HG03108 (cell line): Measurements from ENCODE around the gene ACSF3.

ENCODE experiments used
- ATAC-seq: cut with Tn5 transposase; IDR thresholded peaks from one replicate; pipeline ENCODE4 v1.9.1; 2021; ENCODE audit warnings: moderate library complexity; ENCODE audit not compliant: unreplicated experiment

Gene ACSF3

DNA sequence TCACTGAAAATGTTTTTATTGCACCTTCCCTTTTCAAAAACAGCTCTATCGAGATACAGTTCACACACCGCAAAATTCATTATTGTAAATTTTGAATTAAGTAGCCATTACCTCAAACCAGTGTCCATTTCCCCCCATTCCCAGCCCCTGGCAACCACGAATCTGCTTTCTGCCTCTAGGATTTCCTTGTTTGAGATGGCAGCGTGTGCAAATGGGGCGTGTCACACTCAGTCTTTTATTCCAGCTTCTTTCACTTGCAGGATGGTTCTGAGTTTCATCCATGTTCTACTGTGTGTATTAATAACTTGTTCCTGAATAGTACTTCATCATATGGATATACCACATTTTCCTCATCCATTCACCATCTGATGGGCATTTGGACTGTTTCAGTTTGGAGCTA is 14.8 kb downstream of the ACSF3 start:
- no peak for ATAC-seq

DNA sequence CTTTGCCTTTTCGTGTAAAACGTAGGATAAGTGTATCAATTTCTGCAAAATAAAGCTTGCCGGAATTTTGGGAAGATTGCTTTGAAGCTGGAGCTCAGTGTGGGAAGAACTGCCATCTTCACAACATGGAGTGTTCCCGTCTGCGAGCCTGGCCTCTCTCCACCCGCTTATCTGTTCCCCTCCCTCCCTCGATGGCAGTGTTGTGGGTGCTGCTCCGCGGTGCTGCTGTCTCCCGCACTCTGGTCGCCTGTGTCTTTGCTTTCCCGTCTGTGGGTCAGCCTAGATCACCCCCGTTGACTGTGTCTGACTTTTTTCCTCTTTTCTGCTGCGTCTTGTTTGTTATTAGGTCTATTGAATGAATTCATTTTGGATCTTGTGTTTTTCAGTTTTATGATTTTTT is 17.0 kb downstream of the ACSF3 start:
- no peak for ATAC-seq

DNA sequence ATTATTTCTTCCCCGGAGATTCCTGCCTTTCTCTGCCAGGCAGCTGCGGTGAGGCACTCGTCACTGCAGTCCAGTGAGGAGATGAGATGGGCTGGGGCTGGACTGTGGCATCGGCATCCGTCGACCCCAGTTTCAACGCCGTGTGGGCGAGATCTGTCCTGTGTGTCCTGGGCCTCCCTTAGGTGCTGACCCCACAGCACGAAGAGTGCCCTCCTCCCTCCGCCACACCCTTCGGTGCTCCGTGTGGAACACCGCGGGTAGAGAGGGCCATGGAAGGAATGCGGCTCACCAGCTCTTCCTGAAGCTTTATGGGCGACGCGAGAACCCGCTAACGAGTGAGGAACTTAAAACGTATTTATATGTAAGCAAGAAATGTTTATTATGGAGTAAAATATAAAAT is 17.6 kb downstream of the ACSF3 start:
- ATAC-seq = no peak

DNA sequence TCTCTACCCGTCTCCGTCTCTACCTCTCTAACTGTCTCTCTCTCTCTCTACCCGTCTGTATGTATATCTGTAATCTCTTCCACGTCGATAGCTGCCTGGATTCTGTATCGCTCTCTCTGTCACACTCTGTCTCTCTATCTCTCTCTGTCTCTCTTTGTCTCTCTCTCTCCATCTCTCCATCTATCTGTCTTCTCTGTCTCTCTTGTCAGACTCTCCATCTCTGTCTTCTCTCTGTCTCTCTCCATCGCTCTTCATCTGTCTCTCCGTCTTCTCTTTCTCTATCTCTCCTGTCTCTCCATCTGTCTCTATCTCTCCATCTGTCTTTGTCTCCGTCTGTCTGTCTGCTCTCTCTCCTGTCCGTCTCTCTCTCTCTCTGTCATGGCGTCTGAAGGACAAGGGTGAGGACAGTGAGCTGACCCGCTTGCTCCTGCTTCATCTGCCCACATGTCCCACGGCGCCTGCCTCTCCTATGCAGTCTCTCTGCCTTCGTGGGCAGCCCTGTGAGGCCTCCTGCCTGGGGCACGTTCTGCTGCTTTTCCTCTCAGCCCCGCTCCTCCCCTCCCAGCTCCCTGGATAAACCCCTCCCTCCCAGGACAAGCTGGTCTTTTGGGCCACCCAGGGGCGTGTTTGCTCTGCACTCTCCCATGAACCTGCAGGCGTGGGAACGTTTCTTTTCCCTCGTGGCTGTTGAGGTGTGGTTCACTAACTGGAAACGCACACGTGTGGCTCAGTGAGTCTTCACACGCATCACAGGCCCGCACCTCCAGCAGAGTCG is 18.9 kb downstream of the ACSF3 start:
- no peak for ATAC-seq

DNA sequence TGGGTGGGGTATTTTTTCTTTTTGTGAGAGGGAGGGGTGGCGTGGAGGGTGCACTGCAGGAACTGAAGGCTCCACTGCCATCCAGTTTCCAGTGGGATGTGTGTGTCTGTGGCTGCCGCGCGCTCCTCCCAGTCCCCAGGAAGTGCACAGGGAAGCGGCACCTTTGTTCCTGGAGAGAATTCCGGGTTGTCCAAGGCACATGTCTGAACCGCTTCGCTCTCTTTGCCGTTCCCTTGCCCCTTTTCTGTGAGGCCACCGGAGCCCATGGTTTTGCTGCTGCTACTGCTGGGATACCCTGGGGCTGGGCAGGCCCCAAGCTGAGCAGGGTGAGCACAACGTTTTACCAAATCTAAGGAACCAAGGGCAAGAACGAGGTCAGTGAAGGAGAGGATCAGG is 19.5 kb downstream of the ACSF3 start:
- ATAC-seq = no peak

DNA sequence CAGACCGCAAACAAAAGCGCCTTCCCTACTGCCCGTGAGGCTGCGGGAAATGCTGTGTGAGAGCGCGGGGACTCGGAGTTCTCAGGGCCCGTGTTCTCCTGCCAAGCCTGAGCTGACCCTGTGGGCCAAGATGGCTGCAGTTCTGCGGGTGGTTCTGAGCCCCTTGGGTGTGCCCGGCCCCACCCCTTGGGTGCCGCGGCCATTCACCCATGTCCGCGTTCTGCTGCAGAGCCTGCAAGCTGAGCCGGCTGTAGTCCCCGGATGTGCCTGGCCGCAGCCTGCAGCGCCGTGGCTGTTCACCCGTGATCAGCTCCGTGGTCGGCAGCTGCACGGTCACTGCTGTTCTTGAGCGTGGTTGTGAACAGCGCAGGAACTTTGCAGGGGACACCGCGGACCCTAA is 20.0 kb downstream of the ACSF3 start:
- ATAC-seq = no peak

DNA sequence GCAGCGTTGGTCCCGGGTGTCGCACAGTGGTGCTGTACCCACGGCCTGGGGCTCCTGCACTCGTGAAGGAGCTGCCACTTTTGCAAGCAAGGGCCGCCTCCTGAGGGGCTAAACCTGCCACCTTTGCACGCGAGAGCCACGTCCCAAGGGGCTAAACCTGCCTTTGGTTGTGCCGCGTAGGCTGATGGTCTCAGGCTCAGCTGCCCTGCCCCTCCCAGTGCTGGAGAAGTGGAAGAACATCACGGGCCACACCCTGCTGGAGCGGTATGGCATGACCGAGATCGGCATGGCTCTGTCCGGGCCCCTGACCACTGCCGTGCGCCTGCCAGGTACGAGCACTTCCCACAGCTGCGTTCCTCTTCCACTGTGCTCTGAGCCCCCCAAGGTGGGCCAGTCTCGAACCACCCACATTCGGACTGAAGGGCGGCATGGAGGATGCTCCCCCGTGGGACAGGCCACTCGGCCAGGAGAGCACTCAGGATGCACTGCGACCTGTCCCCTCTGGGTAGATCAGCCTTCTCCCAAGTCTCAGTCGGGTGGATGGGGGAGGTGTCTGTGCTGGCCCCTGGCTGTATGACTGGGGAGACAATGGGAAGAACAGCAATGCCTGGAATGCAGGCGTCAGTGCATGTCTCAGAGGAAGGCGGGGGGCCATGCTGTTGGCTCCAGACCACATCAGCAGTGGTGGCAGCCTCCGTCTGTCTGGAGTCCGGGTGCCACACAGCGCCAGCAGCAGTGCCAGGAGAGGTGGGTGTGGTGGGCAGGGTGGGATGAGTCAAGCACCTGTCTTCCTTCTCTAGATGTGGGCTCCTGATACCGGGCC is 20.7 kb downstream of the ACSF3 start:
- no peak for ATAC-seq

DNA sequence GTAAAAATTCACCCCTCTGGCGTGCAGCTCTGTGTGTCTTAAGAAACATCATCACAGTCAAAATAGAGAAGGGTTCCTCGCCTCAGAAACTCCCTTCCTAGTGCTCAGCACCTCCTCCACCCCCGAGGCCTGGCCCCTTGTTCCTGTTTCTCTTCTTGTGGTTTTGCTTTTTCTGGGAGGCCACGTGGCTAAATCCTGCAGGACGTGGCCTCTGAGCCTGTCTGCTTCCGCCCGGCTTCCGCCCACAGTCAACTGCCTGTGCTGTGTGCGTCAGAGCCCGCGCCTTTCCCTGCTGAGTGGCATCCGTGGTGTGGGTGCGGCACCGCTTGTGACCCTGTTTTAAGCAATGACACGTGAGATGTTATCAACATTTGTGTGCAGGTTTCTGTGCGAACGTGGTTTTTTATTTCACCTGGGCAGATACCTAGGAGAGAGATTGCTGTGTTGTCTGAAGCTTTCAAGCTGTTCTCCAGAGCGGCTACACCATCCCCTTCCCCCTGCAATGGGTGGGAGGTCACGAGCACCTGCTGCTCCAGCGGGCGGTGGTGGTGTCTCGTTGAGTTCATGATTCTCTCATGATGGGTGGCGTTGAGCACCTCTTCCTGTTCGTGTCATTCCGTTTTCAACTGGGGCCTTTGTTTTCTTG is 21.7 kb downstream of the ACSF3 start:
- ATAC-seq = peak; percentile 63

DNA sequence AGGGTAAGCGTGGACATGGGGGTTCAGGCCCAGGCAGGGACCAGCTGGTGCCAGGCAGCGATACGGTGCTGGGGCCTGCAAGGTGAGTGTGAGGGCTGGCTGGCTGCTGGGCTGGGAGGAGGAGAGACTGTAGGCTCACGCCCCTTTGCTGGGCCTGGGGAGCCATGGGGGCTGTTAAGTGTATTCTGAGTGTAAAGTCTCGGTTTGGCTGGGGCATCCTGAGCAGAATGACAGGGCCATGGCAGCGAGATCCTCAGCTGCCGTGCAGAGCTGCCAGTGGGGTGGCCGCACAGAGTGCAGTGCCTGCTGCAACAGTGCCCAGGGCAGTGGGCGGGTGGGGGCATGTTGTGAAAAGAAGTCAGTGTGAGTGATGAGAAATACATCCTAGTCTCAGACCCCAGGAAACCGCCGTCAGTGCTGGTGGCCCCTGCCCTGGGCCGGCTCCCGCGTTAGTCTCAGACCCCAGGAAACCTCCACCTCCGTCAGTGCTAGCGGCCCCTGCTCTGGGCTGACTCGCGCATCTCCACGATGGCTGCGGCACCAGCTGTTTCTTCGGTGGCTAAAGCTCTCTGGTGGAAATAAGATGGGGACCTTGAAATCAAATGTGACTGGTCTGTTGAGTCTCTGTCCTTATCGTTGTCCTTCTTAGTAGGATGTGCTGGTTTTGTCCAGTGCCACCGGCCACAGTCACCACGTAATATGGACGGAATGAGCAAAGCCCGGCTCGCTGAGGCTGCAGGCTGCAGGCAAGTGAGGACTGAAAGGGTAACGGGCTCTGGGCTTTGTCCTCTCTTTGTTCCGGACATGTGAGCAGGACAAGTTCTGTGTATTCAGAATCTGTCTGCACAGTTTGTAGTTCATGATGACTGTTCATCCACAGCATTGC is 22.9 kb downstream of the ACSF3 start:
- no peak for ATAC-seq

DNA sequence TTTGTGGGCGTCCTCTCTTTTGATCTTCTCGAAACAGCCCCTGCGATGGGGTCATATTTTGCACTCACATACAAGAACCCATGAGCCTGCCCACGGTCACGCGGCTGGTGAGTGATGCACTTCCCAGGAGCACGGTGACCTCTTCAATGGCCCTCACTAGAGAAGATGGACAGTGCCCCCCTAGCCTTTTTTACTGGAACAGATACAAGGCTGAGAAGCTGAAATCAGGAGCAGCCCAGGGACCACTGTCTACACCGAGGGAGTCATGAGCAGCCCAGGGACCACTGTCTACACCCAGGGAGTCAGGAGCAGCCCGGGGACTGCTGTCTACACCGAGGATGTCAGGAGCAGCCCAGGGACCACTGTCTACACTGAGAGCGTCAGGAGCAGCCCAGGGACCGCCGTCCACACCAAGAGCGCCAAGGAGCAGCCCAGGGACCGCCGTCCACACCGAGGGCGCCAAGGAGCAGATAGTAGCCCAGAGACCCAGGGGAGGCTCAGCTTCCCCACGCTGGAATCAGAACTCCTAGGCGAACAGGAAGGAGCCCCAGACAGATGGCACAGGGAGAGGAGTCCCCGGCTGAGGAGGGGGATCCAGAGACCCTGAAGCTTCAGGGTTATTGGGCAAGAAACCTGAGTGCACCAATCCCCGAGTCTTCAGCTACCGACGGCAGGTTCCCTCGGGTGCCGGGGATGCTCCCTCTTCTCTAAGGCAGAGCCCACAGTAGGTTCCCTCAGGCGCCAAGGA is 23.7 kb downstream of the ACSF3 start:
- ATAC-seq = no peak

DNA sequence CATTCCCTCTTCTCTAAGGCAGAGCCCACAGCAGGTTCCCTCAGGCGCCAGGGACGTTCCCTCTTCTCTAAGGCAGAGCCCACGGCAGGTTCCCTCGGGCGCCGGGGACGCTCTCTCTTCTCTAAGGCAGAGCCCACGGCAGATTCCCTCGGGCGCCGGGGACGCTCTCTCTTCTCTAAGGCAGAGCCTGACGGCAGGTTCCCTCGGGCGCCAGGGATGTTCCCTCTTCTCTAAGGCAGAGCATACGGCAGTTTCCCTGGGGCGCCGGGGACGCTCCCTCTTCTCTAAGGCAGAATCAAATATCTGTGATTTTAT is 24.3 kb downstream of the ACSF3 start:
- no peak for ATAC-seq

DNA sequence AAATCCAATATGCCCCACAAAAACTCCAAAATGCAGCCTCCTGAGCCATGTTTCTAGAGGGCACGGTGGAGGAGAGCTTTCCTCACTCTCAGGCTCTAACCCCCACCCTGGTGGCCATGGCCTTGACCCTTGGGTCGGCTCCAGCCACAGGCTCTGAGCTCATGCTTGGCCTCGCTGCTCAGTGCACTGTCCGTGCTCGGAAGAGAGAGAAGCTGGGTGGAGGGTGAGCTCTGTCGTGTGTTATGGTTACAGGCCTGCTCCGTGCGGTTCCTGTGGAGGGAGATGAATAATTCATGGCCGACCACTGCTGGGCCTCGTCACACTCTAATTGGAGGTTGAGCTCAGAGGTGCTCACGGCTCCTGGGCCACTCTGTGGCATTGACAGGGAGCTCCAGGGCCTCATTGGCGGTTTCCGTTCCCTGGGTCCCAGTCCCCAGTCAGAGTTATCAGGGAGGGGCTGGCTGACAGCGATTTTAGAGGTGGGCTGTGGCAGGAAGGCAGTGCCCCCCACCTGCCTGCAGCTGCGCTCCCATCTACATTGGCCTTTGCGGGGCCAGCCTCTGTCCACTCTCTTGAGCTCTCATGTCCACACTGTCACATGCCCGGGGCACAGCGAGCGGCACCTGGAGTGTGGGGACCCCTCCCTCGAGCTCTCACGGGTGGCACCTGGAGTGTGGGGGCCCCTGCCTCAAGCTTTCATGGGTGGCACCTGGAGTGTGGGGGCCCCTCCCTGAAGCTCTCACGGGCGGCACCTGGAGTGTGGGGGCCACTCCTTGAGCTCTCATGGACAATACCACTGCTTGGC is 24.9 kb downstream of the ACSF3 start:
- ATAC-seq = no peak

DNA sequence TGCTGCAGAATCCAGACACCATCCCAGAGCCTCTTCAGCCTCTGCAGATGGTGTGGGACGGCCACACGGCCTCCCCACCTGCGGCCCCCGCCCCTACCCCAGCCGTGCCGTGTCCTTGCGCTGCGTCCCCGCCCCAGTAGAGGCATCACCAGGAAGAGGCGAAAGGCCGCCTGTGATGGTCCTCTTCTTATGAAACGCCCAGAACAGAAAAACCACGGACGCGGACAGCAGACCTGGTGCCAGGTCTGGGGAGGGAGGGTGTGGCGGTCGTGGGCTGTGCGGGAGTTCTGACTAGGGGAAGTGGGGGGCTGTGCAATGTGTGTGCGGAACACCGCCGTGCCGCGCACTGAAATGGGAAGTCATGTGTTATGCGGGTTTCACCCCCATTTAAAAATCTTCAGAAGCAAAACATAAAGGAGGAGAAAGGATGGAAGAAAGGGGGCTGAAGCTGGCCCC is 25.5 kb downstream of the ACSF3 start:
- no peak for ATAC-seq

DNA sequence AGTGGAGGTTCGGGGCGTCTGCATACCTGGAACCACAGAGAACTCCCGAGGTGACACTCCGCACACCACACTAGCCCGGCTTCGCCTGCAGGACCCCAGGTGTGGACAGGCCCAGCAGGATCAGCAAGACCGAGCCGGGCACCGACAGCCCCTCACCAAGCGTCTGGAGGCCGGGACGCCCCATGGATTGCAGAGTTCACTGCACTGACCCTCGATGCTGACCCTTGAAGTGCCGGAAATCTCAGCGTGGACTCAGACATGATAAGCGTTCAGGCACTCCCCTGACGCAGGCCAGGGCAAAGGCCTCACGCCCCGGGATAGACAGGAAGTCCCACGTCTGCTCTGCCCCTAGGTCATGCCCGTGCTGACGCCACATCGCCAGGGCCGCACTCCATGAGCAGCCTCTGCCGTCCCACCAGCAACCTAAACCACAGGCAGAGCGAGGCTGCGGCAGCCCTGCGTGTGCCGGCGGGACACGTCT is 26.0 kb downstream of the ACSF3 start:
- ATAC-seq = no peak

DNA sequence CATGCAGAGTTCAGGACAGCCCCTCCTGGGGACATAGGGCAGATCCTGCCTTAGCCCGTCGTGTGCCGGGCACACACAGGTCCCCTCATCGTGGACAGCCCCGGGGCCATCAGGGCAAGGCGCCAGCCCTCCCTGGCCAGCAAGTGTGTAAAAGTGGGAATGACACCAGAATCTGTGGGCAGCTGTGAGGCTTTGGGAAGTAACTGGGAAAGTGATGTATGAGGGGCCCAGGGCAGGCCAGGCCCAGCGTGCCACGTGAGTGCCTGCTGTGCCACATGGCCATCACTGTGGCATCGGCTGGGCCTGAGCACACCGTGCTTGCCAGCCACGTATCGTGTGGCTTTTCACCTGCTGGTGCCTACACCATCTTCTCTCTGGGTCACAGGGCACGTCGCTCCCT is 26.6 kb downstream of the ACSF3 start:
- no peak for ATAC-seq

DNA sequence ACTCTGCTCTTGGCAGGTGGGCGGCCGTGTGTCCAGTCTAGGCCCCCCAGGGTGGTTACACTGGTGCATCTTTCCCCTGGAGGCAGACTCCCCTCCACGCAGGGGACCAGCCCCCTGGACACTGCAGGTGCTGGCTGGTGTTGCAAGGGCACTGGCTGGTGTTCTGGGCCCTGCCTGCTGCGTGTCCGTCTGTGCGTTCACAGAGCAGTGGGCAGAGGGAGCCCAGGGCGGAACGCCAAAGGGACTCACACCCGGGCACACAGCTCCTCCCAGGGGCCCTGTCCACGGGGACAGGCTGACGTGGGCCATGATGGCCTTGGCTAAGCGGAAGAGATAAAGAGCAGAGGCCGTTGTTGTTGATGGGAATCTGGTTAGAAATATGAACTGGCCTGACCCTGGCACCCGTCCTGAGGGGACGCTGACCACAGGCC is 27.3 kb downstream of the ACSF3 start:
- ATAC-seq = no peak

DNA sequence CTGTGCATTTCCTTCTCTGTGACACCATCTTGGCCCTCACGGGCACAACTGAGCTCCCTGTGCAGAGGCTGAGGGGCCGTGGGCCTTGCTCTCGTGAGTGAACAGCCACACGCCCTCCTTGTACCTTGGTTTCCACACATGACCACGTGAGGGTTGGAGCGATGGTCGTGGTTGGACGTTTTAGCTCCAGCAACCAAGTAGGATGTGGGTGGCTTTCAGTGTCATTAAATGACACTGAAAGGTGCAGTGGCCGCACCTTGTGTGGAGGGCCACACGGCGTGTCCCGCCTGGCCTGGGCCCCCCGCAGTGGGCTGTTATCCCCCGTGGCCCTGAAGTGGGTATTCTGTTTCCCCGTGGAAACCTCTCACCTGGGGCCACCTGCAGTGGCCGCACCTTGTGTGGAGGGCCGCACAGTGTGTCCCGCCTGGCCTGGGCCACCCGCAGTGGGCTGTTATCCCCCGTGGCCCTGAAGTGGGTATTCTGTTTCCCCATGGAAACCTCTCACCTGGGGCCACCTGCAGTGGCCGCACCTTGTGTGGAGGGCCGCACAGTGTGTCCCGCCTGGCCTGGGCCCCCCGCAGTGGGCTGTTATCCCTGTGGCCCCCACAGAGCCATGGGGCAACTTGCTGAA is 28.2 kb downstream of the ACSF3 start:
- no peak for ATAC-seq

DNA sequence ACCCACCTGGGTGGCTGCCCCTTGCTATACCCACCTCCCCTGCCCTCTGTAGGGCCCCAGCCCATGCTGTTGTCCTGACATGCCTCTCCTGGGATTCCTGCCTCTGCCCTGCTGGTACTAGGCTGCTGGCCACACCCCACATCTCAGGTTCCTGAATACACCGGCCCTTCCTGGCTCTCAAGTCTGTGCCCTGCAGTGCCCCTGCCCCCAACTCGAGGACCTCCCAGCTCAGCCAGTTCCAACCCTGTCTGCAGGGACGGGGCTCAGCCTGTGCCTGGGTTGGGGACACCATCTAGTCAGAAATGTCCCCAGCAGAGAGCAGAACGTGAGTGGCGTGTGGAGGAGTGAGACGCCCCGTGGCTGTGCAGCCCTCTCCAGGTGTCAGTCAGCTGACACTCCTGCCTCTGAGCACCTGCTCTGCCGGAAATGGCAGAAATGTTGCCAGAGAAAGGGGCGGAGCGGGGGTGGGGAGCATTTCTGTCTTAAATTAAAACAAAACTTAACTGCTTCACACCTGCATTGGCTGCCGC is 28.7 kb downstream of the ACSF3 start:
- ATAC-seq = peak; percentile 46
